ENCODE data around the gene C10orf67. TPM values are rescaled to one million over a fixed set of nuclear protein-coding genes. Genes with fewer than 3 reads are reported as not detected.
A peak's percentile ranks its signal among the peaks of the same experiment; 100 is the strongest.

Gene C10orf67
- total and polyA plus RNA-seq, 2 of the 8 experiments (the other 6 are each of a cell fraction or from before 2014, with no cell fraction given) = 0.05 to 0.11 TPM

DNA sequence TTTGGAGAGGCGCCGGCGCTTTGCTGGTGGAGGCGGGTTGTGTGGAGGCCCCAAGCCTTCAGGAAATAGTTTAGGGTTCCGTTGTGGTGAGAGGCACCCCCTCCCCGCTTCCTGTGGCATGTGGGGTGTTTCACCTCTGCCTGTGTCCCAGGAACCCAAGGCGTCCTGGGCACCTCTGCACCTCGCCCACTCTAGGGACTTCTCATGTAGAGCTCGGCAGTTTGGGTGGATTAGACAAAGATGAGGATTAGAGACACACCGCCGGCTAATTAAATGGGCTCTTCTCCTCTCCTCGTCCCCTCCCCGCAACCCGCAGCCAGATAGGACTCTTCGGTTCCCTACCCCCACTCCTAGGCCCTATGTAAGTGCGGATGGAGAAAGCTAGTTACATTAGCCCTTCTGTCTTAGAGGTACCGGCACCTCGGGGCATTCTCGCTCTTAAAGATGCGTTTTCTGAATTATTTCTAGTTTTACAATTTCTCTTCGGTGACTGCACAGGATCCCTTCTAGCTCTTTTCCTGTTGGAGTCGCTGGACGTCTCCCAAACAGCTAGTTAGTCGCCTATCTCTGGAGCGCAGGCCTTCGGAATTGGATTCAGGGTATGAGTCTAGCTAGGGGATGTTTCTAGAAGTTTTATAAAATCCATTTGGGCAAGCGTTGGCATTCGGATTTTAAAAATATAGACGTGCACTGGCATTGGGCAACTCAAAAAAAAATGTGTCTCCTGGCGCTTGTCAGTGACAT lies 144.7 kb downstream of the C10orf67 start:
- Histone ChIP-seq H3K4me2 (ENCODE audit: insufficient read depth in 1 of 2, low read depth in 2 of 2, low read length in 2 of 2) (peak overlapping the region; percentile 82 to 91), H3K27me3 (replicated peaks in 1 of 4; ENCODE audit: control insufficient read depth in 3 of 4, extremely low read depth in 1 of 4, insufficient read depth in 3 of 4, low read length in 3 of 4) (peaks cover 97 to 100% (median 100%) of the 10 kb centered on the region in 4 experiments), H2BK15ac (ENCODE audit: low read length) (no peak overlapping the region), H4K20me1 (replicated peaks in 1 of 2; ENCODE audit: control insufficient read depth in 1 of 2, insufficient read depth in 2 of 2, low read length in 2 of 2) (peaks cover 19 to 33% of the 10 kb centered on the region in 2 experiments), H3K4me1 (replicated peaks in 1 of 4; ENCODE audit: control insufficient read depth in 3 of 4, insufficient read depth in 4 of 4, low read length in 3 of 4) (peaks cover 3 to 33% (median 14%) of the 10 kb centered on the region in 4 experiments), H2BK120ac (replicated peaks; ENCODE audit: low read depth, low read length) (no peak overlapping the region), H3K36me3 (ENCODE audit: control insufficient read depth in 2 of 4, insufficient read depth in 4 of 4, low read length in 3 of 4) (peaks cover 0 to 8% (median 0%) of the 10 kb centered on the region in 4 experiments; a peak in 1 of 8 replicates), H2BK20ac (ENCODE audit: low read length) (no peak overlapping the region), H3K9ac (replicated peaks in 1 of 4; ENCODE audit: extremely low read depth in 1 of 4, low read depth in 3 of 4, low read length in 3 of 4) (no peak overlapping the region), H3K14ac (ENCODE audit: insufficient read length) (no peak overlapping the region), H3K4ac (replicated peaks; ENCODE audit: insufficient read length, low read depth, low read length) (no peak overlapping the region), H3K27ac (ENCODE audit: low read depth, low read length) (no peak overlapping the region), H3K23ac (ENCODE audit: insufficient read length) (no peak overlapping the region), H4K5ac (ENCODE audit: insufficient read length, low read depth, low read length) (no peak overlapping the region), H2AK5ac (ENCODE audit: low read depth, low read length) (no peak overlapping the region), H2AFZ (ENCODE audit: low read length) (no peak overlapping the region; the same call in 1 of the 2 replicates), H4K91ac (replicated peaks; ENCODE audit: insufficient read length, low read length) (no peak overlapping the region), H3K56ac (replicated peaks; ENCODE audit: insufficient read length, low read depth, low read length) (no peak overlapping the region), H3K23me2 (ENCODE audit: low read depth, low read length) (peaks cover 5% of the 10 kb centered on the region; the same call in 1 of the 2 replicates), H3K18ac (ENCODE audit: extremely low read depth, low read length) (no peak overlapping the region), H2BK5ac (ENCODE audit: low read depth, low read length) (no peak overlapping the region), H3K79me1 (ENCODE audit: low read depth, low read length) (no peaks in the 10 kb centered on the region), H2BK12ac (ENCODE audit: low read depth, low read length) (no peak overlapping the region), H3K9me3 (ENCODE audit: insufficient read depth in 2 of 2, low read depth in 1 of 2, low read length in 1 of 2) (no peaks in the 10 kb centered on the region), H3K79me2 (ENCODE audit: control insufficient read depth in 1 of 2, insufficient read depth in 2 of 2, low read length in 2 of 2) (no peaks in the 10 kb centered on the region), H4K8ac (ENCODE audit: extremely low read depth, insufficient read depth, low read length) (no peak overlapping the region), H3K4me3 (ENCODE audit: extremely low read depth in 1 of 4, insufficient read depth in 2 of 4, low read depth in 3 of 4, low read length in 4 of 4) (peak overlapping the region; percentile 15 to 61 (median 41); a peak in 6 of 8 replicates)
- POLR2A ChIA-PET (ENCODE audit: partially characterized antibody) = interaction anchor here (0.8 to 1.3 kb wide), 3 partner anchors 9 to 42 kb away, joined by 3 read pairs; no protein-coding TSS in a partner anchor
- DNase-seq (ENCODE audit: low read depth in 1 of 2, low spot score in 2 of 2) = peak in 1 of 2 experiments; percentile 77
- CTCF ChIA-PET (ENCODE audit: partially characterized antibody) = interaction anchor here (1.0 to 3.9 kb wide), 6 partner anchors 10 to 499 kb away, joined by 4 to 16 read pairs (median 6); no protein-coding TSS in a partner anchor
- FAIRE-seq = peak; percentile 39
- 4% methylated on average over 30 of the region's 30 CpGs; no CpG with 5 or more reads in 1 of the 2 experiments for WGBS, 2 experiments (ENCODE audit: extremely low coverage in 1 of 2, insufficient coverage in 1 of 2, insufficient read length in 1 of 2, insufficient replicate concordance in 2 of 2, low coverage in 1 of 2, low lambda C conversion rate in 2 of 2, missing lambda C conversion rate in 1 of 2)
- TF ChIP-seq YY1 (IDR thresholded peaks at IDR 0.05; ENCODE audit: low read depth, low read length) (no peak), POLR2A (IDR thresholded peaks at IDR 0.05; ENCODE audit: control extremely low read depth in 1 of 2, low read depth in 2 of 2, low read length in 2 of 2) (no peak), JUN (IDR thresholded peaks at IDR 0.05; ENCODE audit: low read depth, low read length) (no peak), EP300 (IDR thresholded peaks at IDR 0.05; ENCODE audit: borderline replicate concordance in 1 of 2, low read depth in 2 of 2, low read length in 2 of 2) (peak in 1 of 2 experiments; percentile 77; a peak in 1 of 3 replicates), SUZ12 (IDR thresholded peaks at IDR 0.05; ENCODE audit: low read length) (peak; percentile 75; the same call in 1 of the 2 replicates), GABPA (IDR thresholded peaks at IDR 0.05; ENCODE audit: borderline replicate concordance, insufficient read depth, low read length) (0 out of 2 replicates have a peak, but pooled peaks have one; percentile 3)

Data from H1 (cell line).